Neural crest cell (in vitro differentiated cells): Measurements from ENCODE around the gene NTPCR. TPM values are rescaled to one million over a fixed set of nuclear protein-coding genes. Genes with fewer than 3 reads are reported as not detected.

ENCODE experiments used
- DNase-seq: peaks from one replicate; pipeline ENCODE4 v3.0.0; 2021; ENCODE audit warnings: low read depth, mixed read lengths, low spot score
- H3K27ac Mint-ChIP-seq: one replicate; pipeline ENCODE4 v1.8.0; 2021; ENCODE audit warnings: mild to moderate bottlenecking, mixed read lengths; ENCODE audit not compliant: unreplicated experiment
- H3K27me3 Mint-ChIP-seq: 2 replicates; pipeline ENCODE4 v1.8.0; 2021; ENCODE audit warnings: low read depth, mild to moderate bottlenecking, mixed read lengths
- H3K36me3 Mint-ChIP-seq: 2 replicates; pipeline ENCODE4 v1.8.0; 2021; ENCODE audit warnings: low read depth, mild to moderate bottlenecking, mixed read lengths
- H3K4me1 Mint-ChIP-seq: 2 replicates; pipeline ENCODE4 v1.8.0; 2021; ENCODE audit warnings: mixed read lengths
- H3K4me3 Mint-ChIP-seq: one replicate; pipeline ENCODE4 v1.8.0; 2021; ENCODE audit warnings: mild to moderate bottlenecking, mixed read lengths
- H3K9me3 Mint-ChIP-seq: 2 replicates; pipeline ENCODE4 v1.8.0; 2021; ENCODE audit warnings: mixed read lengths
- total RNA-seq: library from RNA; stranded (reverse); gene quantifications from 2 replicates; pipeline ENCODE4 v1.2.1, GENCODE V29; 2021
- TF ChIP-seq, protein P1 (sequence below): fragments of 200-600 bp; sonication (generic); conservative IDR thresholded peaks from 2 replicates; pipeline ENCODE4 v1.5.0; 2021; ENCODE audit warnings: antibody characterized with exemption, mild to moderate bottlenecking

The NTPCR gene
- total RNA-seq, 1 donor from 2014 or later = 55.5 TPM

DNA sequence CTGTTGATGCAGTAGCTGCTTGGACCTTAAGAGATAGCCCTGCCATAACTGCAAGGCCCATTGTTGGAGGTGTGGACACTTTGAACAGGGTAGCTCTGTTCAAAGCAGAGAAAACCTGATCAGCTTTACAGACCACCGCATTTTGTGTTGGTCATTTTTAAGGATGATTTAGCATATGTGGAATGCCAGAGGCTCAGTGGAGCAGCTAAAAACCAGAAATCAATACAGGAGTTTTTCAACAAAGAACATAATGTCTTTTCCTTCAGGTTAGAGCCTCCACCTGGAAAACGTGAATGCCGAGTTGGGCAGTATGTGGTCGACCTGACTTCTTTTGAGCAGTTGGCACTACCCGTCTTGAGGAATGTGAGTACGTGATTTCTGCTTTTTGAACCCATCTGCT is 5.7 kb downstream of the NTPCR start:
- Mint-ChIP-seq H3K4me1 (peaks cover 23% of the 10 kb centered on the region), H3K27ac (no peak overlapping the region), H3K36me3 (peaks cover 33% of the 10 kb centered on the region), H3K27me3 (no peaks in the 10 kb centered on the region), H3K9me3 (peaks cover 4% of the 10 kb centered on the region), H3K4me3 (no peak overlapping the region)
- TF ChIP-seq, protein P1, sequence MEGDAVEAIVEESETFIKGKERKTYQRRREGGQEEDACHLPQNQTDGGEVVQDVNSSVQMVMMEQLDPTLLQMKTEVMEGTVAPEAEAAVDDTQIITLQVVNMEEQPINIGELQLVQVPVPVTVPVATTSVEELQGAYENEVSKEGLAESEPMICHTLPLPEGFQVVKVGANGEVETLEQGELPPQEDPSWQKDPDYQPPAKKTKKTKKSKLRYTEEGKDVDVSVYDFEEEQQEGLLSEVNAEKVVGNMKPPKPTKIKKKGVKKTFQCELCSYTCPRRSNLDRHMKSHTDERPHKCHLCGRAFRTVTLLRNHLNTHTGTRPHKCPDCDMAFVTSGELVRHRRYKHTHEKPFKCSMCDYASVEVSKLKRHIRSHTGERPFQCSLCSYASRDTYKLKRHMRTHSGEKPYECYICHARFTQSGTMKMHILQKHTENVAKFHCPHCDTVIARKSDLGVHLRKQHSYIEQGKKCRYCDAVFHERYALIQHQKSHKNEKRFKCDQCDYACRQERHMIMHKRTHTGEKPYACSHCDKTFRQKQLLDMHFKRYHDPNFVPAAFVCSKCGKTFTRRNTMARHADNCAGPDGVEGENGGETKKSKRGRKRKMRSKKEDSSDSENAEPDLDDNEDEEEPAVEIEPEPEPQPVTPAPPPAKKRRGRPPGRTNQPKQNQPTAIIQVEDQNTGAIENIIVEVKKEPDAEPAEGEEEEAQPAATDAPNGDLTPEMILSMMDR = no peak
- no peak for DNase-seq

DNA sequence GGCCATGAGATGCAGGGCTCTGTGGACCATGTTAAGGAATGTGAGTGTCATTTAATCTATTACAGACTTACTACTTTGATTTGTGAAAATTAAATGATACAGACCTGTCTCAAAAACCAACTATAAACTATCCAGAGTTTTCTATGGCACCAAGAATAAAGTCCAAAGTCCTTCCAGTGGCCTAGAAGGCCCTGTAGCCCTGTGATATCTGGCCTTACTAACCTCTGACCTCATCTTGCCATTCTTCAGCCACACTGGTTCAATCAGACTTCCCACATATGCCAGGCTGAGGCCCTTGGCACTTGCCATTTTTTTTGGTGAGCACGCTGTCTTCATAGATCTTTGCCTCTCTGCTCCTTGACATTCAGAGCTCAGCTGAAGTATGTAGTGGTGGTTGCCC is 7.7 kb downstream of the NTPCR start:
- Mint-ChIP-seq H3K4me1 (peaks cover 10% of the 10 kb centered on the region), H3K27ac (no peak overlapping the region), H3K27me3 (no peaks in the 10 kb centered on the region), H3K9me3 (peaks cover 4% of the 10 kb centered on the region), H3K4me3 (no peak overlapping the region), H3K36me3 (peaks cover 37% of the 10 kb centered on the region)
- no peak for DNase-seq
- TF ChIP-seq, protein P1 = no peak

DNA sequence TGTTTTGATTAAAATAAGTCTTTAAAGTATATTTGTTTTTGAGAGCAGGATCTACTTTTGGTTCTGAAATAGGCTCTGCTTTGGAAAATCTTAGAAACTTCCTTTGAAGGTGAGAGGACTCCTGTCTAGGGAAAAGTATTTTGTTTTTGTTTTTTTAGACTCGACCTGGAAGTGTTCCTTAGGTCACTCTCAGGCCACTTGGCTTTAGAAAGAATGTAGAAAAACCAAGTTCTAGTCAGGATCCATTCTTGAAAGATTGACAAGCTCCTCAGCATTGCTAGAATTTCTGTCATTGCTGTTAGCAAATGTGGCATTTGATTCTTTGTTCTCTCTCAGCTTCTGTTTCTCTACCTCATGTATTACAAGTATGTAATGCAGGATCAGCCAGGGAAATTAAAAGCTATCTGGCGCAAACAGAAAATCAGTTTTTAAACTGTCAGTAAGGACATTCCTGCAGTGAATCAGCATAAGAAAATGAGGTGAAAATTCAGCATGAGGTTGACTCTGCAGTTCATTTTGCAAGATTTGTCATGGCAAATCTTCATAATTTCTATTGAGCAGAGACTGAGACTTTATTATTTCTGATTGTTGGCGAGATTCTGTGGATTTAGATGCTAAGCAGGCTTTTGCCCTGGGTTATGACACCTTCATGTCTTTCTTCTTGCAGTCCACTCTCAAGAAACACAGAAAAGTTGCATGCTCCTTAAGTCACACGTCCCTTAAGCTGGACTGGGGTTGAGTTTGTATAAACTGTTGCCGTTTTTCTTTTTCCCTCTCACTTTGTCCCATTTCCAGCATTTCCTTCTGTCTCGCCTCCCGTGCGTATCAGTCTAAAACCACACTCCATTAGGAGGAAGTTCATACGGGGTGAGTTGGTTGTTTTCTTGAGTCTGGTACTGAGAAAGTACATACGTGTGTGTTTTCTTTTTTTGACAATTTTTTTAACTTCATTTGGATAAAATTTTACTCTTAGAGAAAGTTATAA is 12.6 kb downstream of the NTPCR start:
- DNase-seq = no peak
- H3K9me3 Mint-ChIP-seq = no peaks in the 10 kb centered on the region
- TF ChIP-seq, protein P1 = no peak
- no peak overlapping the region for H3K4me3 Mint-ChIP-seq
- H3K27ac Mint-ChIP-seq = no peak overlapping the region
- H3K36me3 Mint-ChIP-seq = peaks cover 19% of the 10 kb centered on the region
- peaks cover 8% of the 10 kb centered on the region for H3K4me1 Mint-ChIP-seq
- H3K27me3 Mint-ChIP-seq = no peaks in the 10 kb centered on the region

DNA sequence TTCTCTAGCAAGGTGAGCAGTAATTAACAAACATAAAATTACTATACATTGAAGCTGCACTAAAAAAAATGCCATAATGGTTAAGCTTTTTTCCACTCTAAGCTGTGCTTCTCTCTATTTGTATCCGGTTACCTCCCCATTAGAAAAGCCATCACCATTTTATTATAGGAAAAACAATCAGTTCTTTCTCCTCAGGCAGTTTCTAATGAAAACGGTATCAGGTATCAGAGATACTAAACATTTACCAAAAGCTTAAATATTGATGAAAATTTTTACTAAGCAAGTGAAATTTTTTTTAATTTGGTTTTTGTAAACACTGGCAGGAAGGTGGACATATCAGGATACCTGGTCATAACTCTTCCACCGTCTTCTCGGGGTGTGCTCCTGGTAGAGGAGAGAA is 14.2 kb downstream of the NTPCR start:
- no peak overlapping the region for H3K4me3 Mint-ChIP-seq
- H3K27ac Mint-ChIP-seq = no peak overlapping the region
- peaks cover 14% of the 10 kb centered on the region for H3K36me3 Mint-ChIP-seq
- peaks cover 8% of the 10 kb centered on the region for H3K4me1 Mint-ChIP-seq
- no peak for DNase-seq
- H3K27me3 Mint-ChIP-seq = no peaks in the 10 kb centered on the region
- no peaks in the 10 kb centered on the region for H3K9me3 Mint-ChIP-seq
- TF ChIP-seq, protein P1 = no peak

DNA sequence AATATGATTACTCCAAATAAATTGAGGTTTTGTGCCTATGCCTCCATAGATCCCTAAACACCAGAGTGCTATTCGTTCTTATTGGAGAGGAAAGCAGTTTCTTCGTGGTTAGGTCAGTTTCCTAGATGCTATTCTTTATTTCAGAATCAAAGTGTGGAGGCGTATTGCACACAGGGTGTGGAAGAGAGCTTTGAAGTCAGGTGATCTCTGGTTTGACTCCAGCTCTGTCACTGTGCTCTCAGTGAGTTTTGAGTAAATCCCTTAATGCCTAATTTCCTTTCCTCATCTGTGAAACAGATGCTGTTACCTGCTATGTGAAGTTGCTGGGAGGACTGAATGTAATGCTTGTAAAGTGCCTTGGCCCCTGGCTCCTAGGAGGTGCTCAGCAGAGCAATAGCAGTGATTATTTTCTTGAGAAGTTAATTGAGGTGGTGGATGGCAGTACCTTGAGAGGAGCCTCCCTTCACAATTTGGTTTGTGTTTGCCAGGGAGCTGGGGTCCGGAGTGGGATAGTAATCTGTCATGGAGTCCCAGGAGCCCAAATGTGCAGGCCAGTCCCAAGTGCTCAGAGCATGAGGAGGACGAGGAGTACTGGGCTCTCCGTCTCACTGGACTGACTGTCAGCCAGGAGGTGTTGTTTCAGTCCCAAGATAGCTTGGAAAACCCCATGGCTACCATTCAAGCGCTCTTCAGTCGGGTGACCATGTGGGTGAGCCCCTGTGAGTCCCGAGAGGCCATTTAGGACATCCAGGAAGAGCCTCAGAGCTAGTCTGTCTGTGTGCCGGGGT is 14.9 kb downstream of the NTPCR start:
- no peaks in the 10 kb centered on the region for H3K9me3 Mint-ChIP-seq
- peaks cover 18% of the 10 kb centered on the region for H3K36me3 Mint-ChIP-seq
- H3K4me3 Mint-ChIP-seq = no peak overlapping the region
- TF ChIP-seq, protein P1 = no peak
- H3K27ac Mint-ChIP-seq = no peak overlapping the region
- DNase-seq = no peak
- H3K4me1 Mint-ChIP-seq = peaks cover 8% of the 10 kb centered on the region
- H3K27me3 Mint-ChIP-seq = no peaks in the 10 kb centered on the region
